Muscle layer of duodenum (tissue), 2 donors: ENCODE results near the gene AP3M1.
"Not testable (repeated sequence)": the region's sequence is repeated elsewhere in the genome, so short reads cannot be mapped to it uniquely, and the experiment has no call there.

Experiments
- H3K27ac ChIP-seq: one replicate; pipeline ENCODE4 v1.7.0; 2013; ENCODE audit warnings: mild to moderate bottlenecking, low read length
- H3K27me3 ChIP-seq: one replicate; pipeline ENCODE4 v1.7.0; 2013; ENCODE audit warnings: low read depth, mild to moderate bottlenecking, control low read depth, low read length
- H3K36me3 ChIP-seq, 2 donors: one replicate each; pipeline ENCODE4 v1.7.0; 2013; ENCODE audit warnings: low read length in 2 of 2, control low read depth in 1 of 2, mild to moderate bottlenecking in 1 of 2; ENCODE audit not compliant: insufficient read depth in 2 of 2, control insufficient read depth in 1 of 2
- H3K4me1 ChIP-seq, 2 donors: one replicate each; pipeline ENCODE4 v1.7.0; 2013; ENCODE audit warnings: low read length in 2 of 2, mild to moderate bottlenecking in 2 of 2, control low read depth in 1 of 2, moderate library complexity in 1 of 2; ENCODE audit not compliant: insufficient read depth in 2 of 2, control insufficient read depth in 1 of 2
- H3K4me3 ChIP-seq, 2 donors: one replicate each; pipeline ENCODE4 v1.7.0; 2013; ENCODE audit warnings: low read length in 2 of 2, low read depth in 1 of 2, mild to moderate bottlenecking in 1 of 2
- H3K9me3 ChIP-seq, 2 donors: one replicate each; pipeline ENCODE4 v1.7.0; 2013; ENCODE audit warnings: low read length in 2 of 2, control low read depth in 1 of 2, mild to moderate bottlenecking in 1 of 2; ENCODE audit not compliant: control insufficient read depth in 1 of 2
- donor health status: healthy.

The AP3M1 gene

GRCh38 chr10:74160013-74160412 lies 9.4 kb upstream of the AP3M1 start:
- Histone ChIP-seq H3K9me3 (no peaks in the 10 kb centered on the region), H3K27me3 (no peaks in the 10 kb centered on the region), H3K4me3 (no peak overlapping the region), H3K4me1 (peaks cover 0 to 6% of the 10 kb centered on the region in 2 donors), H3K27ac (no peak overlapping the region), H3K36me3 (no peaks in the 10 kb centered on the region)

GRCh38 chr10:74156919-74157289 lies 6.3 kb upstream of the AP3M1 start:
- H3K9me3 ChIP-seq: no peaks in the 10 kb centered on the region
- H3K27me3 ChIP-seq: no peaks in the 10 kb centered on the region
- H3K4me3 ChIP-seq: no peak overlapping the region
- no peaks in the 10 kb centered on the region for H3K36me3 ChIP-seq
- H3K27ac ChIP-seq: no peak overlapping the region
- peaks cover 0 to 24% of the 10 kb centered on the region in 2 donors for H3K4me1 ChIP-seq

- peaks cover 3 to 39% of the 10 kb centered on the region in 2 donors for H3K4me1 ChIP-seq
- no peaks in the 10 kb centered on the region for H3K27me3 ChIP-seq
- no peaks in the 10 kb centered on the region for H3K9me3 ChIP-seq
- peak overlapping the region; percentile 2 for H3K27ac ChIP-seq
- no peak overlapping the region for H3K4me3 ChIP-seq
- H3K36me3 ChIP-seq: no peaks in the 10 kb centered on the region
Measured at GRCh38 chr10:74153676-74154075, 3.0 kb upstream of the AP3M1 start.

- H3K4me1 ChIP-seq: peaks cover 3 to 40% of the 10 kb centered on the region in 2 donors
Measured at GRCh38 chr10:74153123-74153522, 2.5 kb upstream of the AP3M1 start.

GRCh38 chr10:74151879-74152722 lies 1.5 kb upstream of the AP3M1 start:
- Histone ChIP-seq H3K4me1 (peaks cover 3 to 39% of the 10 kb centered on the region in 2 donors), H3K36me3 (no peaks in the 10 kb centered on the region), H3K27ac (peak overlapping the region; percentile 94), H3K9me3 (no peaks in the 10 kb centered on the region), H3K27me3 (no peaks in the 10 kb centered on the region), H3K4me3 (peak overlapping the region; percentile 73 to 97)

More at GRCh38 chr10:74153123-74153522, 2.5 kb upstream of the AP3M1 start:
- no peaks in the 10 kb centered on the region for H3K36me3 ChIP-seq
- no peak overlapping the region for H3K4me3 ChIP-seq
- H3K9me3 ChIP-seq: no peaks in the 10 kb centered on the region
- H3K27me3 ChIP-seq: no peaks in the 10 kb centered on the region
- peak overlapping the region; percentile 2 for H3K27ac ChIP-seq

GRCh38 chr10:74150990-74151878 lies 606 bp upstream of the AP3M1 start, which contains the start of gene ADK:
Gene ADK, plus strand, starts transcription at chr10:74151221. Its CDS starts 58 bp downstream, at chr10:74151279.
- Histone ChIP-seq H3K4me3 (peak within 1 kb of the TSS; percentile 73 to 97), H3K4me1 (peaks cover 3 to 39% of the 10 kb centered on the region in 2 donors), H3K36me3 (peaks cover 0 to 3% of the 10 kb centered on the region in 2 donors), H3K9me3 (no peaks in the 10 kb centered on the region), H3K27ac (peak within 1 kb of the TSS; percentile 94), H3K27me3 (no peaks in the 10 kb centered on the region)

- H3K4me1 ChIP-seq: peaks cover 3 to 35% of the 10 kb centered on the region in 2 donors
- not testable (repeated sequence) for H3K36me3 ChIP-seq
Measured at GRCh38 chr10:74146980-74147379, 3.6 kb downstream of the AP3M1 start.

GRCh38 chr10:74145133-74145532 lies 5.5 kb downstream of the AP3M1 start:
- Histone ChIP-seq H3K27ac (no peak overlapping the region), H3K36me3 (peaks cover 0 to 3% of the 10 kb centered on the region in 2 donors), H3K27me3 (no peaks in the 10 kb centered on the region), H3K4me1 (peaks cover 3 to 31% of the 10 kb centered on the region in 2 donors), H3K4me3 (no peak overlapping the region), H3K9me3 (no peaks in the 10 kb centered on the region)

More at GRCh38 chr10:74146980-74147379, 3.6 kb downstream of the AP3M1 start:
- not testable (repeated sequence) for H3K27me3 ChIP-seq, H3K4me3 ChIP-seq, H3K27ac ChIP-seq, H3K9me3 ChIP-seq

- H3K4me1 ChIP-seq: peaks cover 0 to 7% of the 10 kb centered on the region in 2 donors
- H3K27ac ChIP-seq: no peak overlapping the region
- no peaks in the 10 kb centered on the region for H3K27me3 ChIP-seq
- H3K36me3 ChIP-seq: peaks cover 24 to 25% of the 10 kb centered on the region in 2 donors
- no peaks in the 10 kb centered on the region for H3K9me3 ChIP-seq
- no peak overlapping the region for H3K4me3 ChIP-seq
Measured at GRCh38 chr10:74140553-74140952, 10.1 kb downstream of the AP3M1 start.

- Histone ChIP-seq H3K4me3 (no peak overlapping the region), H3K27me3 (no peaks in the 10 kb centered on the region), H3K36me3 (peaks cover 25 to 26% of the 10 kb centered on the region in 2 donors), H3K27ac (no peak overlapping the region), H3K4me1 (peaks cover 0 to 1% of the 10 kb centered on the region in 2 donors), H3K9me3 (no peaks in the 10 kb centered on the region)
Measured at GRCh38 chr10:74139981-74140380, 10.6 kb downstream of the AP3M1 start.

- not testable (repeated sequence) for H3K4me3 ChIP-seq, H3K27ac ChIP-seq, H3K9me3 ChIP-seq, H3K4me1 ChIP-seq, H3K27me3 ChIP-seq
- H3K36me3 ChIP-seq: peaks cover 28 to 29% of the 10 kb centered on the region in 2 donors
Measured at GRCh38 chr10:74138596-74138995, 12.0 kb downstream of the AP3M1 start.
